ENCODE results near the gene MAPT.
"Not testable (repeated sequence)": the region's sequence is repeated elsewhere in the genome, so short reads cannot be mapped to it uniquely, and the experiment has no call there.

Gene MAPT

GRCh38 chr17:45900723-45901415 lies 6.5 kb downstream of the MAPT start:
- DNase-seq (ENCODE audit: low read depth in 2 of 2), result no peak

DNA sequence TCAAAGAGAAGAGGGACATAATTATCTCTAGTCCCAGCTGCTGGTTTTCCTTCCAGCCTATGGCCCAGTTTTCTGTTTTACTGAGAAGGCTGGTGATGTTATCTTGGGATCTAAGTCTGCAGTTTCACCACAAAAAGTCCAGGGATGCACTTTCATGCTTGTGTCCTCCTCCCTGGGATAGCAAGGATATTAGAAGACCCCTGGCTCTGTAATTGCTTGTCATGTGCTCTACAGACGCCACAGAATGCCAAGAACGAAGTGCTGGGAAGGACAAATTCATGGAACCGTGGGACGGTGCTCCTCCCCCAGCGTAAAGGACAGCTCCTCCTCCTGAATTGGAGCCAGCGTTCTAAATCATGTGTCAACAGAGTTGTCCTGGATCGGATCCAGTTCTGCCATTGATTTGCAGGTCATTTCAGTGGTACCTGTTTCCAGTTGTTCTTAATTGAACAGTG lies 8.6 kb downstream of the MAPT start:
- DNase-seq (ENCODE audit: low read depth in 2 of 2), result no peak

DNA sequence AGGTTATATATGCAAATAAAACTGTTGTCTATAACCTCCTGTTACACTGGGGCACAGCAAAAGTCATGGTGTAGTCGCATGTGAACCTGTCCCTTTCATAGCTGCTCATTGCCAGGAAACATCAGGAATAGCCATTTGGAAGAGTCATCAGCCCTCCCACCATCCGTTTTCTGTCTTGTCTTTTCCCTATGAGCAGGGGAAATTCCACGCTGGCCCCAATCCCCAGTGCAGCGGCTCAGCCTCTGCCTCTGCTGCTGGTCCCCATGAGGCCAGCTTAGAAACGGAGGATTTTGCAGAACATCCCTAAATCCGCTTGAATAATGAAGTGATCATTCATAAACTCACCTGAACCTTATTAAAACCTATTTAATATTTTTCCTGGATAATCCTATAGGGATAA lies 10.5 kb downstream of the MAPT start:
- DNase-seq (ENCODE audit: low read depth in 2 of 2), result no peak

DNA sequence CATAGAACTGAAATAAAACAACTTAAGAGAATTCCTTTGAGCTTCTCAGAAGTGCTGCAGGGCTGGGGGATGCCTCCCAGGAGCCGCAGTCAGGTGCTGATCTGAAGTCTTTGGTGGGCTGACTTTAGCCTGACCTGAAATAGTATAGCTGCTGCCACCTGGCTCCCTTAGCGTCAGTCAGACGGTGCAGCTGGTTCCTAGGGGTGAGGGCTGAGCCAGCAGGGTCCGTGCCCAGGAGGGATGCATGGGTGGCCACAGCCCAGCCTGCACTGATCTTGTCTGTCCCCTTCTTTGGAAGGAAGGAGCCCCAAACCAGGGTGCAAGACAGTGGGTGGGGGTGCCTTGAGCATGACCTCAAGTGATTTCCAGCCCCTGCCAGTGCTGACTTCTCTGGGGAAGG lies 11.5 kb downstream of the MAPT start:
- no peak for DNase-seq (ENCODE audit: low read depth in 2 of 2)

GRCh38 chr17:45906237-45906636 lies 11.9 kb downstream of the MAPT start:
- DNase-seq (ENCODE audit: low read depth in 2 of 2), result no peak

GRCh38 chr17:45906927-45907622 lies 12.7 kb downstream of the MAPT start:
- DNase-seq (ENCODE audit: low read depth in 2 of 2), result no peak

GRCh38 chr17:45907750-45908395 lies 13.5 kb downstream of the MAPT start:
- no peak for DNase-seq (ENCODE audit: low read depth in 2 of 2)

- DNase-seq (ENCODE audit: low read depth in 2 of 2), result no peak
Observed at GRCh38 chr17:45908460-45908859, 14.1 kb downstream of the MAPT start.

GRCh38 chr17:45908935-45909334 lies 14.6 kb downstream of the MAPT start:
- no peak for DNase-seq (ENCODE audit: low read depth in 2 of 2)

- no peak for DNase-seq (ENCODE audit: low read depth in 2 of 2)
Observed at GRCh38 chr17:45910667-45911066, 16.3 kb downstream of the MAPT start.

DNA sequence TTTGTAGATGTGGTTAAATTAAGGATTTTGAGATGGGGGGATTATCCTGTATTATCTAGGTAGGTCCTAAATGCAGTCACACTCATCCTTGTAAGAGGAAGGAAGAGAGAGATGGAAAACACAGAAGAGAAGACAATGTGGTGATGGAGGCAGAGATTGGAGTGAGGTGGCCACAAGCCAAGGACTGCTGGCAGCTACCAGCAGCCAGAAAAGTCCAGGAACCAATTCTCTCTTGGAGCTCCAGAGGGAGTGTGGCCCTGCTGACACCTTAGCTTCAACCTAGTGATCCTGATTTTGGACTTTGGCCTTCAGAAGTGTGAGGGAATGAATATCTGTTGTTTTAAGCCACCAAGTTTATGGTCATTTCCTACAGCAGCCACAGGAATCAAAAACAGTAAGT lies 18.0 kb downstream of the MAPT start:
- DNase-seq (ENCODE audit: low read depth in 2 of 2), result no peak

DNA sequence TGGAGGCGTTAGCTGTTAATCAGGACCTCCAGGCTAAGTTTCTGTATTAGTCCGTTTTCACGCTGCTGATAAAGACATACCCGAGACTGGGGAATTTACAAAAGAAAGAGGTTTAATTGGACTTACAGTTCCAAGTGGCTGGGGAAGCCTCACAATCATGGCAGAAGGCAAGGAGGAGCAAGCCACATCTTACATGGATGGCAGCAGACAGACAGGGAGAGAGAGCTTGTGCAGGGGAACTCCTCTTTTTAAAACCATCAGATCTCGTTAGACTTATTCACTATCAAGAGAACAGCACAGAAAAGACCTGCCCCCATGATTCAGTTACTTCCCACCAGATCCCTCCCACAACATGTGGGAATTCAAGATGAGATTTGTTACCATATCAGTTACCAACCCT lies 18.7 kb downstream of the MAPT start:
- DNase-seq (ENCODE audit: low read depth in 2 of 2), result not testable (repeated sequence)

GRCh38 chr17:45914047-45914717 lies 19.8 kb downstream of the MAPT start:
- no peak for DNase-seq (ENCODE audit: low read depth in 2 of 2)

DNA sequence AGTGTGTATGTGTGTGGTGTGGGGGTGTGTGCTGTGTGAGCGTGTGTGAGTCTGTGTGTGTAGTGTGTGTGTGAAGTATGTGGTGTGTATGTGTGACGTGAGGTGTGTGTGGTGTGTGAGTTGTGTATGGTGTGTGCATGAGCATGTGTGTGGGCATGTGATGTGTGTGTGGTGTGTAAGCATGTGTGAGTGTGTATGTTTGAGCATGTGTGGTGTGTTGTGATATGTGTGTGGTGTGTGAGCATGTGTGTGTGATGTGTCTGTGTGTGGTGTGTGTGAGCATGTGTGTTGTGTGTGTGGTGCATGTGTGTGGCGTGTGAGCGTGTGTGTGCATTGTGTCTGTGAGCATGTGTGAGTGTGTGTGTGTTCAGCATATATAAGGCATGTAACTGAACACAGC lies 20.9 kb downstream of the MAPT start:
- DNase-seq (ENCODE audit: low read depth in 2 of 2), result no peak

- DNase-seq (ENCODE audit: low read depth in 2 of 2), result no peak
Observed at GRCh38 chr17:45917081-45917480, 22.7 kb downstream of the MAPT start.

- DNase-seq (ENCODE audit: low read depth in 2 of 2), result no peak
Observed at GRCh38 chr17:45918241-45918745, 23.9 kb downstream of the MAPT start.

GRCh38 chr17:45919136-45919535 lies 24.8 kb downstream of the MAPT start:
- no peak for DNase-seq (ENCODE audit: low read depth in 2 of 2)

DNA sequence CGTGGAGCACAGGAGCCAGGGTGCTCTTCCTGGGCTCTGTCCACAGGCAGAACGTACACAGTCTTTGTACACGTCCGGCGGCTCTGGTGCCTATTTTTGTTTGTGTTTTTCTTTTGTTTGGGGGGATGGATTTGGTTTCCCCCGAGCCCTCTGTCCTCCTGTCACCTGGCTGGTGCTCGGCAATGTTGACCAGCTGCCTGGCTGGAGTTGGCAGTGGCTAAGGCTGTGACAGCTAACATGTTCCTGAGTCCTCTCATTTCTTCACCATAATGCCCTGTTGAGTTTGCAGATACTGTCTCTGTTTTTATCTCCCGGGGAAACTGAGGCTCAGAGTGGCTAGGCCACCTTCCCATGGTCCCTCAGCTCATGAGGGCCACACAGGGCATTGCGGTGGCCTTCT lies 25.7 kb downstream of the MAPT start:
- DNase-seq (ENCODE audit: low read depth in 2 of 2), result no peak

DNA sequence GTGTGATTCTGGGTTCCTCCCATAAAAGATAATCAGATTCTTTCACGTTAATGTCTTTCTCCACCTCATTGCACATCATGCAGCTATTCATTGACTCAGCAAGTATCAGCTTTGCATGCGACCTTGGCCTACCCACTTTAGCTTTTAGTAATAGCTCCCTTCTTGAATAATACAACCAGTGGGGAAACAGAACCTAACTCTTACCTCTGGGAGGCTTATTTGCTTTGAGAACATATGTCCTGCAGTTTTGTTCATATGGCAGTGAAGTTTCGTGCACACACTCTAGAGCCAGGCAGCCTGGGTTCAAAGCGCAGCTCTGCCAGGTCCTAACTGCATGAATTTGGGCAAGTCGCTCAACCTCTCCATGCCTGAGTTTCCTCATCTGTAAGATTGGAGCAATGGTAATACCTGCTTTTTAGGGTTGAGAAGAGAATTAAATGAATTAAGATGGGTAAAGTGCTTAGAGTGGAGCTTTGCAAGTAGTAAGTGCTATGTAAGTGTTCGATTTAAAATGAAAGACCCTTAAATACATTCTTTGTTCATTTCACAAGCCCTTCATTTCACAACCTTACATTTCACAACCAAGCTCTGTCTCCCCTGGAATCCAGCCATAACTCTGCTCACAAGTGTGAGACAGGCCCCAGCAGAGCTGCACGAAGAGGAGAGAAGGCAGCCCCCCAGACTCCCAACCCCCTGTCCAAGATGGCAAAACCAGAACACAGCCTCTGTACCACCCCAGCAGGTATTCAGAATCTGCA lies 29.3 kb downstream of the MAPT start:
- no peak for DNase-seq (ENCODE audit: low read depth in 2 of 2)

GRCh38 chr17:45924332-45924820 lies 30.0 kb downstream of the MAPT start:
- DNase-seq (ENCODE audit: low read depth in 2 of 2), result no peak

GRCh38 chr17:45925311-45925710 lies 31.0 kb downstream of the MAPT start:
- no peak for DNase-seq (ENCODE audit: low read depth in 2 of 2)

Measured in stimulated activated CD8-positive, alpha-beta memory T cell treated with anti-CD3 and anti-CD28 coated beads, Interleukin-2, amount 100 ng/mL, for 1 hour (primary cell).